HS-27A (cell line): ENCODE measurements around the gene AMY1B.
"Not testable (repeated sequence)": the region's sequence is repeated elsewhere in the genome, so short reads cannot be mapped to it uniquely, and the experiment has no call there.

Experiments
- DNase-seq: peaks from one replicate; pipeline ENCODE4 v3.0.0-alpha.2; 2012; ENCODE audit warnings: low read depth, missing footprints

The AMY1B gene

DNA sequence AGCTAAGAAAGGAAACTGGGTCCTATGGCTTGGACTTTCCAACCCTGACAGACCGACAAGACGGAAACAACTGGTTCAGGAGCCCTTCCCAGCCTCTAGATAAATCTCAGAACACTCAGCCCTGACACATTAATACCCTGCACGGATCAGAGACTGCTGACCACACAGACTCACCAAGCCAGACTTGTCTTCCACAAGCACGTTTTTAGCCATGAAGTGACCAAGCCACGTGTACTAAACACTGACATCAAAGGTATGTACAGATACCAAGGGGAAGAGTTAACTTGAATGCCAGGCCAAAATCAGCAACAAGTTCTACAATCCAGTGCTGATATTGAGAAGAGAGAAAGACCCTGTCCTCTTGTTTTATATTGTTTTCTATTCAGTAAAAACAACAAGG is at the start of gene AMY1B:
AMY1B (minus strand) TSS at position 101 of the 400 bp plus-strand sequence. CDS start 571 bp downstream, outside the sequence.
- not testable (repeated sequence) for DNase-seq

- DNase-seq = not testable (repeated sequence)
Measured at GRCh38 chr1:103745040-103745439, 49.0 kb upstream of the AMY1B start.

- not testable (repeated sequence) for DNase-seq
Measured at GRCh38 chr1:103744449-103744848, 48.4 kb upstream of the AMY1B start.

- DNase-seq = not testable (repeated sequence)
Measured at GRCh38 chr1:103738031-103738430, 42.0 kb upstream of the AMY1B start.

GRCh38 chr1:103735334-103735733 is 39.3 kb upstream of the AMY1B start:
- DNase-seq = not testable (repeated sequence)

DNA sequence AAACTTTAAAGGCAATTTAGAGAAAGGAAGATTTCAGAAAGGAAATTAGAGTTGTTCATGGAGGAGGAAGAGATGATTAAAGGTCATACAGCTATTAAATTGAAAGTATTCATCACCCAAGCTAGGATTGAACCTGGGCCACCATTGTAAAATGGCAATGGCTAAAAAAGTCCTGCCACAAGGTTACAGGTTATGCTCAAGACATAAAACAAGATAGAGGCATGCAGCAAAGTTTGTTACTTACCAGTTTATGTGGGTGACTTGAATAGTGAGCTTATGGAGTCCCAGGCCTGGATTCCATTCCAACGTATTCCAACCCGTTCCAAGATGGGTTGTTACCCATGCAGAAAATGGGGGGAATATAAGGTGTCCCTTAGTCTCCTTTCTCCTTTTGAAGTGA is 25.5 kb upstream of the AMY1B start:
- not testable (repeated sequence) for DNase-seq

GRCh38 chr1:103717404-103717803 is 21.4 kb upstream of the AMY1B start:
- DNase-seq = not testable (repeated sequence)

DNA sequence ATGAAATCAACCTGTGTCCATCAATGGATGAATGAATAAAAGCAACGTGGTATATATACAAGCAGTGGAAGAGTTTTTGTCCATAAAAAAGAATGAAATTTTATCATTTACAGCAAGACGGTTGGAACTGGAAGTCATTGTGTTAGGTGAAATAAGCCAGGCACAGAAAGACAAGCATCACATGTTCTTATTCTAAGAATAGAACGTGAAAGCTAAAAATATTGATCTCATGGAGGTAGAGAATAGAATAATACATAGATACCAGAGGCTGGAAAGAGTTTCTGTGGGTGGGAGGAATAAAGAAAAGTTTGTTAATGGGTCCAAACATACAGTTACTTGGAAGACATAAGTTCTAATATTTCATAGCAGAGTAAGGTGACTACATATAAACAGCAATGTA is 14.4 kb upstream of the AMY1B start:
- DNase-seq = not testable (repeated sequence)

DNA sequence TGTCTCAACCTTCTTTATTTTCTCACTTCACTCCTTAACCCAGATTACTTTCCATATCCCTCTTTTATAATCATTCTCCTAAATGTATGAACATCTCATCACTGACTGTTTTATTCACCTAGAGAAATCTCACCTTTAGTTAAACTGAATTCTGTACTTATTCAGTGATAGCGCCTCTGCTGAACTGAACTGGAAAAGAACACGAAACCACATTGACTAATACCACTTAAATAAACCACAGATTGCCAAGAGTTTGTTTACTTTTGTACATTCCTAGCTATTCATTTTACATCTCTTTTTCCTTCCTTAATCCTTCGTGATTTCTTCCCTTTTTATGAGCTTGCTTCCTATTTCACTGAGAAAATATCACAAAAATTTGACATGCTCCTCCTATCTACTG is 11.7 kb upstream of the AMY1B start:
- not testable (repeated sequence) for DNase-seq

DNA sequence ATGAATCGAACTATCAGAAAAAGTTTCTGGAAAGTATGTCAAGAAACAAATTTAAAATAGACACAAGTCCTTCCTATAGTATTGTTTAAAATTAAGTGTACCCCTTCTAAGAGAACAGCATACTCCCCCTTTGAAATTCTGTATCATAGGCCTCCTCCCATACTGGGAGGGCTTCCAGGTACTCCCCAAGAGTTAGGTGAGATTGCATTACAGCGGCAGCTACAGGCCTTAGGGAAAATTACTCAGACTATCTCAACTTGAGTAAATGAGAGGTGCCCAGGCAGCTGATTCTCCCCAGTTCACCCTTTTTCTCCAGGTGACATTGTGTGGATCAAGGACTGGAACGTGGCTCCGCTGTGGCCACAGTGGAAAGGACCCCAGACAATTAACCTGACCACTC is 5.2 kb upstream of the AMY1B start:
- not testable (repeated sequence) for DNase-seq

- DNase-seq = not testable (repeated sequence)
Measured at GRCh38 chr1:103700669-103701068, 4.7 kb upstream of the AMY1B start.

DNA sequence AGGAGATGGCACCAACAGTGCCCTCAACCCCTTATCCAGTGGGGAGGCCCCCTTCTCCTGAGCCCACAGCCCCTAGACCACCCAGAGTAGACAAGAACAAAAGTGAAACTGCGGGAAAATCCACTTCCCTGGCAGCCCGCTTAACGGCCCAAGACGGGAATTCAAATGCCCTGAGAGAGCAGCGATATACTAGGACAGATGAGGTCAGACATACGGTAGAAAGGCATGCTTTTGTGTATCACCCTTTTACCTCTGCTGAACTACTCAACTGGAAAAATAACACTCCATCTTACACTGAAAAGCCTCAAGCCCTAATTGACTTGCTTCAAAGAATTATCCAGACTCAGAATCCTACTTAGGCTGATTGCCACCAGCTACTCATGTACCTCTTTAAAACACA is 1.4 kb upstream of the AMY1B start:
- not testable (repeated sequence) for DNase-seq

GRCh38 chr1:103676335-103676734 is 19.7 kb downstream of the AMY1B start:
- DNase-seq = not testable (repeated sequence)

- not testable (repeated sequence) for DNase-seq
Measured at GRCh38 chr1:103655460-103655859, 40.5 kb downstream of the AMY1B start, which contains the start of gene AMY1A. TSS of gene AMY1A (plus strand) at chr1:103655760. CDS start at chr1:103656331, 571 bp downstream.

GRCh38 chr1:103654133-103654532 is 41.9 kb downstream of the AMY1B start:
- DNase-seq = not testable (repeated sequence)

GRCh38 chr1:103650889-103651288 is 45.1 kb downstream of the AMY1B start:
- DNase-seq = not testable (repeated sequence)

DNA sequence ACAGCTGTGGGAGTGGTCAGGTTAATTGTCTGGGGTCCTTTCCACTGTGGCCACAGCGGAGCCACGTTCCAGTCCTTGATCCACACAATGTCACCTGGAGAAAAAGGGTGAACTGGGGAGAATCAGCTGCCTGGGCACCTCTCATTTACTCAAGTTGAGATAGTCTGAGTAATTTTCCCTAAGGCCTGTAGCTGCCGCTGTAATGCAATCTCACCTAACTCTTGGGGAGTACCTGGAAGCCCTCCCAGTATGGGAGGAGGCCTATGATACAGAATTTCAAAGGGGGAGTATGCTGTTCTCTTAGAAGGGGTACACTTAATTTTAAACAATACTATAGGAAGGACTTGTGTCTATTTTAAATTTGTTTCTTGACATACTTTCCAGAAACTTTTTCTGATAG is 45.7 kb downstream of the AMY1B start:
- not testable (repeated sequence) for DNase-seq

DNA sequence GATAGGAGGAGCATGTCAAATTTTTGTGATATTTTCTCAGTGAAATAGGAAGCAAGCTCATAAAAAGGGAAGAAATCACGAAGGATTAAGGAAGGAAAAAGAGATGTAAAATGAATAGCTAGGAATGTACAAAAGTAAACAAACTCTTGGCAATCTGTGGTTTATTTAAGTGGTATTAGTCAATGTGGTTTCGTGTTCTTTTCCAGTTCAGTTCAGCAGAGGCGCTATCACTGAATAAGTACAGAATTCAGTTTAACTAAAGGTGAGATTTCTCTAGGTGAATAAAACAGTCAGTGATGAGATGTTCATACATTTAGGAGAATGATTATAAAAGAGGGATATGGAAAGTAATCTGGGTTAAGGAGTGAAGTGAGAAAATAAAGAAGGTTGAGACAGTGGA is 52.1 kb downstream of the AMY1B start:
- not testable (repeated sequence) for DNase-seq

- not testable (repeated sequence) for DNase-seq
Measured at GRCh38 chr1:103641194-103641593, 54.8 kb downstream of the AMY1B start.
